GM19455 (cell line): ENCODE results near the gene HOXB4.

Experiments used
- ATAC-seq: cut with Tn5 transposase; IDR thresholded peaks from one replicate; pipeline ENCODE4 v1.9.1; 2021; ENCODE audit not compliant: unreplicated experiment

The HOXB4 gene

GRCh38 chr17:48601539-48602425, 23.6 kb upstream of the HOXB4 start:
- ATAC-seq, result no peak

GRCh38 chr17:48601207-48601538, 23.0 kb upstream of the HOXB4 start:
- ATAC-seq, result no peak

- no peak for ATAC-seq
Observed at GRCh38 chr17:48600244-48601098, 22.3 kb upstream of the HOXB4 start.

GRCh38 chr17:48599354-48599753, 21.2 kb upstream of the HOXB4 start:
- no peak for ATAC-seq

- ATAC-seq, result no peak
Observed at GRCh38 chr17:48598736-48599135, 20.6 kb upstream of the HOXB4 start.

- no peak for ATAC-seq
Observed at GRCh38 chr17:48597778-48598631, 19.9 kb upstream of the HOXB4 start.

GRCh38 chr17:48597528-48597777, 19.3 kb upstream of the HOXB4 start:
- ATAC-seq, result no peak

GRCh38 chr17:48596735-48597527, 18.8 kb upstream of the HOXB4 start:
- ATAC-seq, result no peak

- no peak for ATAC-seq
Observed at GRCh38 chr17:48596000-48596734, 18.0 kb upstream of the HOXB4 start.

- ATAC-seq, result no peak
Observed at GRCh38 chr17:48595278-48595999, 17.3 kb upstream of the HOXB4 start.

GRCh38 chr17:48594538-48595277, 16.6 kb upstream of the HOXB4 start:
- no peak for ATAC-seq

- no peak for ATAC-seq
Observed at GRCh38 chr17:48593840-48594537, 15.8 kb upstream of the HOXB4 start.

- no peak for ATAC-seq
Observed at GRCh38 chr17:48593126-48593829, 15.1 kb upstream of the HOXB4 start, which contains the start of gene HOXB5. TSS of gene HOXB5 (minus strand) at chr17:48593779. CDS start at chr17:48593682, 97 bp downstream.

- ATAC-seq, result no peak
Observed at GRCh38 chr17:48592577-48592976, 14.4 kb upstream of the HOXB4 start.

- no peak for ATAC-seq
Observed at GRCh38 chr17:48592057-48592514, 13.9 kb upstream of the HOXB4 start.

GRCh38 chr17:48591255-48592056, 13.3 kb upstream of the HOXB4 start:
- no peak for ATAC-seq
